HG02759 (cell line): ENCODE data around the gene TXLNB.
A peak's percentile ranks its signal among the peaks of the same experiment; 100 is the strongest.

Source experiments
- ATAC-seq: cut with Tn5 transposase; IDR thresholded peaks from one replicate; pipeline ENCODE4 v1.9.1; 2021; ENCODE audit warnings: mild to moderate bottlenecking, moderate library complexity; ENCODE audit not compliant: unreplicated experiment

TXLNB gene

GRCh38 chr6:139291813-139292619 is at the start of gene TXLNB:
TXLNB (minus strand) TSS chr6:139291998; CDS start chr6:139288899, 3,099 bp downstream.
- peak; percentile 66 for ATAC-seq

DNA sequence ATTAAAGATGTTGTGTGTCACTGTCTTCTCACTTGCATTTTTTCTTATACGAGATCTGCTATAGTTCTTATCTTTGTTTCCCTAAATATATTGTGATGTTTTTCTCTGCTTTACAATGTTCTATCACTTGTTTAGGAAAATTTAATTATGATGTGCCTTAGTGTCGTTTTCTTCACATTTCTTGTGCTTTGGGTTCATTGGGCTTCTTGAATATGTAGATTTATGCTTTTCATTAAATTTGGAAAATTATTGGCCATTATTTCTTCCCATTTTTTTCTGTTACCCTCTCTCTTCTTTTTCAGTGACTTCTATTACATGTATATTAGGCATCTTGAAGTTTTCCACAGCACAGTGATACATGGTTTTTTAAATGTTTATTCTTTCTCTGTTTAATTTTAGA is 49.3 kb upstream of the TXLNB start:
- no peak for ATAC-seq

DNA sequence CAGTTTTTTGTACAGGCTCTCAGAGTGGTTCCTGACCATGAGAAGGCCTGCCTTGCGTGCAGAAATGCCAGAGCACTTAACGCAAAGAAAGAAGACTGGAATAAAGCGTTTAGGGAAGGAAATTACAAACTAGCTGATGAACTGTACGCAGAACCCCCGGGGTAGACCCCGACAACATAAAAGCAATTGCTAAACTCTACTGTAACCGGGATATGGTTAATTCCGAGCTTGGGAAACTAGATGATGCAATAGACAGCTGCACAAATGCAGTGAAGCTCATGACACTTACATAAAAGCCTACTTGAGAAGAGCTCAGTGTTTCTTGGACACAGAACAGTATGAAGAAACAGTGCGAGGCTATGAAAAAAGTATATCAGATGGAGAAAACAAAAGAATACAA is 47.0 kb upstream of the TXLNB start:
- no peak for ATAC-seq

GRCh38 chr6:139337830-139338229 is 46.0 kb upstream of the TXLNB start:
- ATAC-seq = no peak

- no peak for ATAC-seq
Measured at GRCh38 chr6:139337001-139337400, 45.2 kb upstream of the TXLNB start.

GRCh38 chr6:139336488-139336887 is 44.7 kb upstream of the TXLNB start:
- ATAC-seq = peak; percentile 56

DNA sequence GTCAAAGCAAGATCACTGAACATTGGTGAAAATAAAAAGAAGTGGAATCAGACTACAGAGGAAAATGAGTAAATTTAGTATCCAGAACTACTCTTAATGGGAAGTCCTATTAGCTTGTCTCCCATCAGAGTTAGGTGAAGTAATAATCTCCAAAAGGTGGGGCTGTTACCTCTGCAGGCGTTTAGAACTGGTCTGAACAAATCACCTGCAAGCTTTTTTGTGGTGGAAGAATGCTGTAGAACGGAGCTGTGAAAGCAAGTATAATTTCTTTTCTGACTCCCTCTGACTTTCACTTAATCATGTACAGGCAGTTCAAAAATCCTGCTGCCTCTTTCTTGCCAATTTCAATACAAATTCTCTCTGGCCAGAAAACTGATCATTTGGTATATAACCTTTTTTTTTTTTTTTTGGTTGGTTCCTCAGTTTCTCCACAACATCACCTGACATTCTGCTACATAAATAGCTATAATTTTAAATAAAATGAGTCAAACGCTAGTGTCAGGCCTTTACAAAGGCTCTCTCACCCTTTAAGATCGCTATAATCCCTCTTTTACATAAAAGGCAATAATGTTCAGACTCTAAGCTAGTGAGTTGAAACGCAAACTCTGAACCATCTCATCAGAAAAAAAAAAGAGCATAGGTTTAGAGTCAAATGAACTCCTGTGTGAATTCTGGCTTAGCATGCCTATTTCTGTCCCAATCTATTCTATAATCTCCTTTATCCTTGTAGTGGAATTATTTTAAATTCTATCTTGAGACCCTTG is 43.8 kb upstream of the TXLNB start:
- no peak for ATAC-seq

DNA sequence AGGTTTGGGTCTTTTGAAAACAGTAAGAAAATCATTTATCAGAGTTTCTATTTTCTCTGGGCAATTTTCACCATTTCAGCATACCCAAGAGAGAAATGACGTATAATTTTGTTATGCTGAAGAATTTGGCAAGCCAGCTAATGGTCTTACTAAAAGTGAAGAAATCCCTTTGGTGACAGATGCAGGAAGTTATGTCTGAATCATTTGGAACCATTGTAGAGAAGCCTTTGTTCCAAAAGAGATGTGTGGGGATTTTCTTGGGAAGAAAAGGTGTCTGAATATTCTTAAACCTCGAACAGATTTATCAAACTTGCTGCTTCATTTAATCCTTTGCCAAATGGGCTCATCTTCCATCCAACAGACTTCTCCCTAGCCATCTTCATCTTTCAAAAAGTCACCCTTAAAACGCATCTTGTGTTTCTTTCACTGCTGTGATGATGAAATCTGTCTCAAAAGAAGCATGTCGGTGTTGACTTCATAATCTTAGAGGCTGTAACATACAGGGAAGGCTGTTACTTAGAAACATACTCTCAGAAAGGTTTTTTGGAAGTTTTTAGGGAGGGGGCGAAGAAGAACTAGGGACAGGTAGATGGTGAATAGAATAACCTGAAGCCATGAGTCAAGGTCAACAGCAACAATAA is 43.1 kb upstream of the TXLNB start:
- ATAC-seq = no peak

- ATAC-seq = no peak
Measured at GRCh38 chr6:139330826-139331500, 39.2 kb upstream of the TXLNB start.

- no peak for ATAC-seq
Measured at GRCh38 chr6:139330306-139330705, 38.5 kb upstream of the TXLNB start.

- no peak for ATAC-seq
Measured at GRCh38 chr6:139329224-139329623, 37.4 kb upstream of the TXLNB start.

- ATAC-seq = peak; percentile 47
Measured at GRCh38 chr6:139327038-139327437, 35.2 kb upstream of the TXLNB start.

- no peak for ATAC-seq
Measured at GRCh38 chr6:139325686-139326085, 33.9 kb upstream of the TXLNB start.

- no peak for ATAC-seq
Measured at GRCh38 chr6:139325125-139325524, 33.3 kb upstream of the TXLNB start.

- ATAC-seq = no peak
Measured at GRCh38 chr6:139324301-139324555, 32.4 kb upstream of the TXLNB start.

DNA sequence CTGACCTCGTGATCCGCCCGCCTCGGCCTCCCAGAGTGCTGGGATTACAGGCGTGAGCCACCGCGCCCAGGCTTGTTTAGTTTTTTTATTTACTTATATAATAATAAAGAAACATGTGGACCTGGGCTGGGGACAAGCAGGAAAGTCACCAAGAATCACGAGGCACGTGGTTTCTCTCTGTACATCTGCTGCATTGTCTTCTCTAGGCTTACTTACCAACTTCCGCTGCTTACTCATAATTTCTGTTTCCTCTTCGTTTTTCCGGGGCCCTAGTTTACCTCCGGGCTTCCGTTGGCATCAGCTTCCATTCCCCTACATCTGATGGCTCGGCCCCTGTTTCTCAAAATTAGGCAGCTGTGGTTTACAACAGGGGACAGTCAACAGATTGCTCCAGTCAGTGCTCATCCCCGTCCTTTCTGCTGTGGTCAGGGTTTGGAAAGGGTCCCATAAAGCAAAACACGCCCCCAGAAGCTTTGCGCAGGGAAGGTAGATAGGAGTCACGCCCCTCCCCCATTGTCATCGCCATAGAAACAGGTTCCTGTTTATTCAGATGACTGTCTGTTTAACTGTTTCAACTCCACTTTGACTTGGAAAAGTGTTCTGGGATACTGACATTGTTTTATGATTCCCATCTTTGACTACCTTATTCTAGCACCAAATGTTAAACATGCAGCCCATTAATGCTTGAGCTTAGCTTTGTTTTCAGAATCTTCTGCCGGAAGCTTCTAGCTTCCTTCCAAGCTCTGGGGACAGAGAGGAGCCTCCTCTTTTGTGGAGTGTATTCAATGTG is 31.9 kb upstream of the TXLNB start:
- peak; percentile 38 for ATAC-seq

- no peak for ATAC-seq
Measured at GRCh38 chr6:139320081-139320480, 28.3 kb upstream of the TXLNB start.

- no peak for ATAC-seq
Measured at GRCh38 chr6:139316622-139317317, 25.0 kb upstream of the TXLNB start.

- ATAC-seq = no peak
Measured at GRCh38 chr6:139313784-139314545, 22.2 kb upstream of the TXLNB start.
